LHCN-M2 (cell line): Measurements from ENCODE around the gene ITIH3. TPM values are rescaled to one million over a fixed set of nuclear protein-coding genes. Genes with fewer than 3 reads are reported as not detected.

Experiments
- DNase-seq: peaks from one replicate; pipeline ENCODE4 v3.0.0-alpha.2; 2012; ENCODE audit warnings: low read depth
- total RNA-seq: library from RNA; depleted of rRNA; stranded (reverse); fragments of >200 nt; gene quantifications from 2 replicates; pipeline ENCODE4 v1.2.3, GENCODE V29; 2014

ITIH3 gene
- total RNA-seq, 1 experiment from 2014 or later = not detected

- no peak for DNase-seq
Observed at GRCh38 chr3:52829482-52829881, 34.9 kb downstream of the ITIH3 start.

GRCh38 chr3:52829906-52830463 lies 35.4 kb downstream of the ITIH3 start:
- no peak for DNase-seq

GRCh38 chr3:52830535-52831258 lies 36.1 kb downstream of the ITIH3 start, which contains the start of gene ITIH4:
TSS of gene ITIH4 (minus strand) at chr3:52830672. CDS start at chr3:52830642, 30 bp downstream.
- no peak for DNase-seq

GRCh38 chr3:52831500-52832301 lies 37.1 kb downstream of the ITIH3 start:
- DNase-seq = peak; percentile 89

- DNase-seq = no peak
Observed at GRCh38 chr3:52833202-52833601, 38.6 kb downstream of the ITIH3 start.

GRCh38 chr3:52834871-52835501 lies 40.4 kb downstream of the ITIH3 start, which contains the start of gene MUSTN1:
TSS of gene MUSTN1 (minus strand) at chr3:52835019. CDS start at chr3:52834948, 71 bp downstream.
- DNase-seq = peak; percentile 77

GRCh38 chr3:52835766-52836470 lies 41.3 kb downstream of the ITIH3 start:
- DNase-seq = no peak

GRCh38 chr3:52836471-52836845 lies 41.9 kb downstream of the ITIH3 start:
- DNase-seq = no peak

GRCh38 chr3:52836986-52837385 lies 42.4 kb downstream of the ITIH3 start:
- no peak for DNase-seq

- DNase-seq = no peak
Observed at GRCh38 chr3:52838561-52839267, 44.1 kb downstream of the ITIH3 start.

GRCh38 chr3:52839268-52839575 lies 44.6 kb downstream of the ITIH3 start:
- no peak for DNase-seq

GRCh38 chr3:52839892-52840545 lies 45.4 kb downstream of the ITIH3 start:
- DNase-seq = no peak

- no peak for DNase-seq
Observed at GRCh38 chr3:52841211-52841980, 46.8 kb downstream of the ITIH3 start.

- DNase-seq = no peak
Observed at GRCh38 chr3:52841981-52842340, 47.4 kb downstream of the ITIH3 start.

- DNase-seq = no peak
Observed at GRCh38 chr3:52842424-52842823, 47.8 kb downstream of the ITIH3 start.

- DNase-seq = no peak
Observed at GRCh38 chr3:52843108-52843865, 48.7 kb downstream of the ITIH3 start.

GRCh38 chr3:52843881-52844280 lies 49.3 kb downstream of the ITIH3 start:
- DNase-seq = no peak

- DNase-seq = no peak
Observed at GRCh38 chr3:52844290-52844975, 49.8 kb downstream of the ITIH3 start.
